HG03354 (cell line): ENCODE measurements around the gene NR3C1.

Source experiments
- ATAC-seq: cut with Tn5 transposase; IDR thresholded peaks from one replicate; pipeline ENCODE4 v1.9.1; 2021; ENCODE audit warnings: mild to moderate bottlenecking; ENCODE audit not compliant: unreplicated experiment, poor library complexity, severe bottlenecking

Gene NR3C1

DNA sequence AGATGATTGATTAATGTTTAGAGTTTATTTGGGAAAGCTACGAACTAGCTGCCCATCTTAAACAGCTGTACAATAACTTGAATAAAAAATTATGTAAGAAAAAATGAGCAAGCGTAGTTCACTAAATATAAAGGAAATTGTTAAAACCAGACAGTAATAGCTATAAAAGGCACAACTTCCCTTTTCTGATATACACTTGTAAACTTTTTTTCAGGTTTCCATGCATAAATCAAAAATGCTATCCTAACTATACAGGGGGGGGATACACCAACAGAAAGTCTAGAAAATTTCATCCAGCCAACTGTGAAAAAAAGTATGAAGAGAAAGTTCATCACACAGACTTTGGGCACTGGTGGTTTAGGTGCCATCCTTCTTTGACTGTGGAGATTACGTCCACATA, 122.3 kb downstream of the NR3C1 start:
- no peak for ATAC-seq

GRCh38 chr5:143279698-143280097, 123.8 kb downstream of the NR3C1 start:
- ATAC-seq: no peak

- no peak for ATAC-seq
Observed at GRCh38 chr5:143277536-143277935, 126.0 kb downstream of the NR3C1 start.

GRCh38 chr5:143275512-143276363, 127.7 kb downstream of the NR3C1 start:
- ATAC-seq: no peak

DNA sequence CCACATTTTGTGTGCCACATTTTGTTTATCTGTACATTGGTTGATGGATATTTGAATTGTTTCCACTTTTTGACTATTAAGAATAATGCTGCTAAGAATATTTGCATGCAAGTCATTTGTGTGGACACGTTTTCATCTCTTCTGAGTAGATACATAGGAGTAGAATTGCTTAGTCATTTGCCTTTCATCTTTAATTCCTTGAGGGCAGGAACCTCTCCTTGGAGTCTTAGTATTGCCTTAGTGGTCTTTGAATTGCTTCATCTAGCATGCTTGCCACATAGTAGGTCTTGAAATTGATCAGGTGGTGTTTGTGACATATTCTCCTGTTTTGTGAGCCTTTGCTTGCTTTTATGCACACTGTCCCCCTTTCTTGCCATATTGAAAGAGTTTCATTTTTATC, 128.5 kb downstream of the NR3C1 start:
- no peak for ATAC-seq

- peak; percentile 82 for ATAC-seq
Observed at GRCh38 chr5:143271431-143271830, 132.1 kb downstream of the NR3C1 start.

DNA sequence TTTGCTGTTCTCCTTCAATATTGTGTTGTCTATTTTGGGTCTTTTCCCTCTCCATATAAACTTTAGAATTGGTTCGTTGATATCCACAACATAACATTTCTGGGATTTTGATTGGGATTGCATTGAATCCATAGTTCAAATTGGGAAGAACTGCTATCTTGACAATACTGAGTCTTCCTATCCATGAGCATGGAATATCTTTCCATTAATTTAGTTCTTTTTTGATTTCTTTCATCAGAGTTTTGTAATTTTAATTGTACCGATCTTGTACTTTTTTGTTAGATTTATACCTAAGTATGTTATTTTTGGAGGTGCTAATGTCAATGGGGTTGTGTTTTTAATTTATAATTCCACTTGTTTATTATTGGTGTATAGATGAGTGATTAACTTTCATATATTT, 135.1 kb downstream of the NR3C1 start:
- no peak for ATAC-seq

- ATAC-seq: no peak
Observed at GRCh38 chr5:143267186-143267585, 136.3 kb downstream of the NR3C1 start.

DNA sequence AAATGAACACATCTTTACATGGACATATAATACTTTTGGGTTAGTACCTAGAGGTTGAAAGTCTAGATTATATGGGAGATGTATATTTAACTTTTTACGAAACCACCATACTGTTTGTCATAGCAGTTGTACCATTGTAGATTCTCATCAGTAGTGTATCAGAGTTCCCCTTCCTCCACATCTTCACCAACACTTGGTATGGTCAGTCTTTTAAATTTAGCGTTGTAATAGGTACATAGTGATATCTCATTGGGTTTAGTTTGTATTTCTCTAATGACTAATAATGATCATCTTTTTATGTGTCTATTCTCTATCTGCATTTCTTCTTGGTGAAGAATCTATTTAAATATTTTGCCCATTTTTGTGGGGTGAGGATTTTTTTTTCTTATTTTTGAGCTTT, 137.5 kb downstream of the NR3C1 start:
- ATAC-seq: no peak

- no peak for ATAC-seq
Observed at GRCh38 chr5:143263272-143263810, 140.1 kb downstream of the NR3C1 start.

- ATAC-seq: peak; percentile 69
Observed at GRCh38 chr5:143262393-143263174, 140.9 kb downstream of the NR3C1 start.

DNA sequence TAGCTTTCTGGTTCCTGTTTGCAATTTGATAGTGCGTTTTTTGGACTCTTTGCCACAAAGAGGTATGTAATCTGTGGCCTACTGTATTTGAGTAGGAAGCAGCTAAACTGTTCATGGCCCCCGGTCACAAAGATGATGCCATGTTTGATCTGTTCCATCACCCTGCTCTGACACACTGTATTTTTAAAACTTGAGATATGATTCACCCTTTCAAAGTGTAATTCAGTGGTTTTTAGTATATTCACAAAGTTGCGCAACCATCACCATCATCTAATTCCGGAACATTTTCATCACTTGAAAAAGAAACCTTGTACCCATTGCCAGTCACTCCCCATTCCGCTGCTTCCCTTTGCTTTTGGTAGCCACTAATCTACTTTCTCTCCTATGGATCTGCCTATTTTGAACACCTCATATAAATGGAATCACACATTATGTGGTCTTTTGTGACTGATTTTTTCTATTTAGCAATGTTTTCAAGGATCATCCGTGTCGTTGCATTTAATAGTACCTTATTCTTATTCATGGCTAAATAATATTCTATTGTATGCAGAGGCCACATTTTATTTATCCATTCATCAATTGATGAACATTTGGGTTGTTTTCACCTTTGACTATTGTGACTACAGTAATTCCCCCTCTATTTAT, 141.6 kb downstream of the NR3C1 start:
- no peak for ATAC-seq

GRCh38 chr5:143259254-143259605, 144.3 kb downstream of the NR3C1 start:
- no peak for ATAC-seq

- ATAC-seq: no peak
Observed at GRCh38 chr5:143258559-143259253, 144.8 kb downstream of the NR3C1 start.

GRCh38 chr5:143254819-143255218, 148.7 kb downstream of the NR3C1 start:
- no peak for ATAC-seq

- no peak for ATAC-seq
Observed at GRCh38 chr5:143251946-143252345, 151.5 kb downstream of the NR3C1 start.

DNA sequence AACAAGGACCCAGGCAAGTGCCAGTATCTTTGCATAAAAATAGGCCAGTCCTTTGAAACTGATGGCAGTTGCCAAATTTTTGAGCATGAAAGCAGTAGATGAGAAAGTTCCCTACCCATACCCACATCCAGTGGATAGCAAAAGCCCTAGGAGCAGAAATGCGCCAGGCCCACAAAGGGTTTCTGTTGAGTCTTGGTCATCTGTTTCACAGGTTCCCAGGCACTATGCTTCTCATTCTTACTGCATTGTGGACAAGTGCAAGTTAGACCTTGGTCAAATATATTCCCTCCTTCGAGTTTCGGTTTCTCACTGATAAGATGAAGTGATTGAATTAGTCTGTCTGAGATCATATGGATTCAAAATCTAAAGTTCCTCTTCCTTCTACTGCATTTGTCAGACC, 152.3 kb downstream of the NR3C1 start:
- peak; percentile 44 for ATAC-seq

GRCh38 chr5:143249851-143250250, 153.6 kb downstream of the NR3C1 start:
- no peak for ATAC-seq

- no peak for ATAC-seq
Observed at GRCh38 chr5:143248822-143249579, 154.5 kb downstream of the NR3C1 start.
